ENCODE measurements around the gene DPYSL5. TPM values are rescaled to one million over a fixed set of nuclear protein-coding genes. Genes with fewer than 3 reads are reported as not detected.

DPYSL5 gene
- total RNA-seq, 1 donor from 2014 or later, result 0.05 TPM

- intact Hi-C loops (cut with micrococcal nuclease), result no loop called here
Measured at GRCh38 chr2:26843041-26843440, 4.9 kb upstream of the DPYSL5 start.

DNA sequence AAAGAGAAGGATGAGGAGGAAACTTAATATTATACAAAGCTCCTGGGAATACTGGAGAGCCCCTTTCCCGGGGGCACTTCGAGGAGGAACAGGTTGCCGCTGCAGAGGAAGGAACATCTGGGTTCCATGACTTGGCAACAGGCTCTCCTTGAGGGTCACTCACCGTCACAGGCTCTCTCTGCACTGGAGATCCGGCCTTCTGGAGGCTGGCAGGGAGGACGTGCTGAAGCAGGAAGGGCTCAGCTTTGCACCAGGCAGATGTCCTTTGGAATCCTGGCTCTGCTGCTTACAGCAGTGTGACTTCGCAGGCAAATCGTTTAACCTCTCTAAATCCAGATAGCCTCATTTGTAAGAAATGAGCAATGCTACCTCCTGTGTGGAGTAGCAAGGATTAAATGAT lies 2.9 kb upstream of the DPYSL5 start:
- intact Hi-C loops (cut with micrococcal nuclease), result no loop called here

GRCh38 chr2:26846334-26847306 lies 1.3 kb upstream of the DPYSL5 start:
- intact Hi-C loops (cut with micrococcal nuclease), result loop anchor here (1.0 to 2.0 kb wide), 6 partner anchors 76 to 456 kb away; no protein-coding TSS in a partner anchor

GRCh38 chr2:26847307-26847654 lies 651 bp upstream of the DPYSL5 start:
- intact Hi-C loops (cut with micrococcal nuclease), result loop anchor here (2.0 kb wide), 2 partner anchors 170 to 456 kb away; no protein-coding TSS in a partner anchor

GRCh38 chr2:26848336-26849055 lies 564 bp downstream of the DPYSL5 start:
- intact Hi-C loops (cut with micrococcal nuclease), result no loop called here

DNA sequence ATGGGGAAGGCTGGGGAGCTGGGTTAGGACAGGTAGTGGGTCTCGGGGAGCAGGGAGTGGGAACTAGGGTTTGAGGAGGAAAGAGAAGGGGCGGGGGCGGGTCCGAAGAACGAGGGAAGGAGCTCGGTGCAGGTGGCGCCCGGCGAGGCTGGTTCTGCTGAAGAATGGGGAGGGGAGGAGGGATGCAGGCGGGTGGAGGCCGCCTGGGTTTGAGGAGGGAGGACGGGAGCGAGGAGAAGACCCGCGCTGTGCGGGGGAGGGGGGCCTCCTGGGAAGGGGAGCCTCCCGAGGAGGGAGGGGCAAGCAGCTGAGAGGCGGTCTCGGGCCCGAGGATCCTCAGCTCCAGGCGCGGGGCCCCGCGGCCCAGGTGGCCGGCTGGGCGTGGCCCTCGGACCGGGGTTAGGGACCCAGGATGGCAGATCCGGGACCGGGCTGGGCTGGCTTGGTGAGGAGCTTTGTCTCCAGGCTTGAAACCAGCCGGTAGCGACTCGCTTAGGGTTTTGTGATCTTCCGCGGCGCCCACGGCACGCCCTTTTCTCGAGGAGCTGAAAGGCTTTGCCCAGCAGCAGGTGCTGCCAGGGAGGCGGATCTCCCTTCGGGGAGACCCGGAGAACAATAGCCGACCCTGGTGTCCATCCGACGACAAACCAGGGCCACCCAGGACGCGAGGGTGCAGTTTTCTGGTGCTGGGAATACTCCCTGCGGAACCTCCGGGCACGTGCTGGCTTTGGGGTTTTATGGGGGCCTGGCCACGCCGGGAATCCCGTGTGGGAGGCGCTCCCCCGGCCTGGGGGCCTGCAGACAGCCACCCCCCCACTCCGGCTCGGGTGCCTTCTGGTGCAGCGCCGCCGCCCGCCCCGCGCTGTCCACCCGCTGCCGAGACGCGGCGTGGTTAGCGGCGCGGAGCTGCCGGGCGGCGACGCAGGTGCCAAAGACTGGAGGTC lies 1.4 kb downstream of the DPYSL5 start:
- intact Hi-C loops (cut with micrococcal nuclease), result no loop called here

GRCh38 chr2:26850000-26850431 lies 2.1 kb downstream of the DPYSL5 start:
- intact Hi-C loops (cut with micrococcal nuclease), result no loop called here

GRCh38 chr2:26850505-26850904 lies 2.6 kb downstream of the DPYSL5 start:
- intact Hi-C loops (cut with micrococcal nuclease), result no loop called here

- intact Hi-C loops (cut with micrococcal nuclease), result no loop called here
Measured at GRCh38 chr2:26852405-26853306, 4.7 kb downstream of the DPYSL5 start.

GRCh38 chr2:26853751-26854150 lies 5.8 kb downstream of the DPYSL5 start:
- intact Hi-C loops (cut with micrococcal nuclease), result no loop called here

- intact Hi-C loops (cut with micrococcal nuclease), result no loop called here
Measured at GRCh38 chr2:26854283-26854827, 6.4 kb downstream of the DPYSL5 start.

DNA sequence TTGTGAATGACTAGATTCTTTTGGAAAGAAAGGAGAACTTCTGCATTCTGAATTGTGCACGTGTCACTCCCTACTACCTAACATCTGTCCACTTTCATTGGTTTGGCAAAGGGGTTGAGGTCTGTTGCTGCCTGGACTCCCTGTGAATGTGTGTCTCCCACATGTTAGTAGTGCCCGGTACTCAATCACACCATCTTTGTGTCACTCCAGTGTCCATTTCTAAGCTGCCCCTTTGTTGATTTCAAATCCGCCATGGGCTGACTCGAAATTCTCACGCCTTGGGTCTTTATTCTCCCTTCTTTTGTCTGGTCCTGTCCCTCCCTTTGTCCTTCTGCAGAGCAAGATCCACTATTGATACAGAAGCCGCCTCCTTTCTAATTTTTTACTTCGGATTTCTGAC lies 7.5 kb downstream of the DPYSL5 start:
- intact Hi-C loops (cut with micrococcal nuclease), result no loop called here

DNA sequence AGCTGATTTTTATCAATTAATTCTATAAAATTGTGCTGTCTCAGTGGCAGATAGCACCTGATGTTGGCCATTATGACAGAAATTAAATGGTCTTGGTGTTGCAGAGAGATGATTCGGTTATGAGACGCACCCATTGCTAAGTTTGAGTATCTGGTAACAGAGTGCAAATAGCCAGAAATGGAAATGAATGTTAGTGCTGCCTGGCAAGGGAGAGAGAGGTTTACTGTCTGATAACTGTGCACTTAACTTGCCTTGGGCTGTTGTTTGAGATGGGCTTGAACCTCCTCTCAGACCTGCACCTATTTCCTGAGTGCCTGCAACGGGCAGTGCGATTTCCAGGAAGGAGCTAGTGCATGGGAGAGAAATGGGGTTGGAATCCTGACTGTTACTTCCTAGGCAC lies 11.7 kb downstream of the DPYSL5 start:
- intact Hi-C loops (cut with micrococcal nuclease), result no loop called here

DNA sequence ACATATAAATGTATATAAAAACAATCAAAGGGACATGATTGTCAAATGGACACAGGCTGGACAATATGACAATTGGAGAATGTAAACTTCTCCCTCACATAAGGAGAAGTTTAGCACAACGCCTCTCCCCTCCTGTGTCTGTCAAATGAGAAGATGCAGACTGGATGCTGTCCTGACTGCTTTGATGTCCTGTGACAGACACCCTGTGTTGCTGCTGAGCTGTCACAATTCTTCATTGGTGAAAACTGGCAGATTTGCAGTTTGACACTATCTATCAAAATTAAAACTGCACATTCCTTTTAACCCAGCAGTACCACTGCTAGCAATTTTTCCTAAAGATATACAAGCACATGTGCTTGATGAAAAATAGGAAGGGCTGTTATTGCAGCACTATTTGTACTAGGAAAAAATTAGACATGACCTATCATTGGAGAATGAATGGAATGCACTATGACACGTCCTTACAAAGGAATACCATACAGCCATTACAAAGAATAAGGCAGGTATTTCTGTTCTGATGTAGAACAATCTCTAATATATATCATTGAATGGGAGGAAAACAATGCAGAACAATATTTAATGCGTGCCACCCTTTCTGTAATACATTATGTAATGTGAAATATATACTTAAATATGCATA lies 12.4 kb downstream of the DPYSL5 start:
- intact Hi-C loops (cut with micrococcal nuclease), result no loop called here

GRCh38 chr2:26861610-26862224 lies 13.8 kb downstream of the DPYSL5 start:
- intact Hi-C loops (cut with micrococcal nuclease), result no loop called here

DNA sequence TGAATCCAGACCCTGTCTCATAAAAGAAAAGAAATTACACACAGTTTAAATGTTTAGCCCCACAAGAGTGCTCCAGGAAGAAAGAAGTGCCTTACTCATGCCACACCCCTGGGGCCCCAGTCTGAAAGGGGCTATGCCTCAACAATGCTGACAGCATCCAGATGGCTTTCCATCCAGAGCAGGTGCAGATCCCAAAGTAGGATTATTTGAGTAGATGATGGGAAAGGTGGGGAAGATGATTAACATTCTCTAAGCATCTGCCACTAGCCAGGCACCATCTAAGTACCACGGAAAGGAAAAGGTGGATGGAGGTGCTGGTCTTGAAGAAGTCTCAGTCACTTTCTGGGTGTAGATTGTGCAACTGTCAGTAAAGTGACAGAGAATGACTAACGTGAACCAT lies 16.3 kb downstream of the DPYSL5 start:
- intact Hi-C loops (cut with micrococcal nuclease), result no loop called here

GRCh38 chr2:26864646-26865045 lies 16.7 kb downstream of the DPYSL5 start:
- intact Hi-C loops (cut with micrococcal nuclease), result no loop called here

DNA sequence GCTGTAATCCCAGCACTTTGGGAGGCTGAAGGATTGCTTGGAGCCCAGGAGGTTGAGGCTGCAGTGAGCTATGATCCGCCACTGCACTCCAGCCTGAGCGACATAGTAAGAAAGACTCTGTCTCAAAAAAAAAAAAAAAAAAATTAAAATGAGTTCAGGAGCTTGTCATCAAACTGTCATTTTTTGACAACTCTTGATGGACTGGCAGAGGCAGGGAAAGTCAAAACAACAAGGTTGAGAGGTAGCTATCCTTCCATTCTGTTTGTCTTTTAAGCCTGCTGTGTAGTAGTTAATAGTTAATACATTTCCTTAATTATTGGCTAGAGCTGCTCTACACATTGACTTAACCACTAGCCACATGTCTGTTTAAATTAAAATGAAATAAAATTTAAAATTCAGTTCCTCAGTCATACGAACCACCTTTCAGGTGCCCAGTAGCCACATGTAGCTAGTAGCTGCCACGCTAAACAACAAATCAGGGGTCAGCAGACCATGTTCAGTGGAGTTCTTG lies 22.7 kb downstream of the DPYSL5 start:
- intact Hi-C loops (cut with micrococcal nuclease), result no loop called here

All from T-helper 1 cell treated with Interleukin-12 subunit alpha and Interleukin-12 subunit beta and Interleukin-4 antibody, amounts not matched to agents 30 ng/mL and 1 ng/mL, for 36 hours (primary cell).